Retinal pigment epithelial cell (primary cell): ENCODE data around the gene DAPK2.
A peak's percentile ranks its signal among the peaks of the same experiment; 100 is the strongest.

ENCODE experiments used
- DNase-seq: peaks from one replicate; pipeline ENCODE4 v3.0.0-alpha.2; 2010; ENCODE audit warnings: low read depth
- H3K4me3 ChIP-seq: 2 replicates; pipeline ENCODE4 v1.5.1; 2011; ENCODE audit warnings: mild to moderate bottlenecking, low read length, control low read depth, moderate library complexity
- CTCF ChIP-seq: conservative IDR thresholded peaks from 2 replicates; pipeline ENCODE4 v1.5.1; 2011; ENCODE audit warnings: low read depth, low read length, control low read depth, inconsistent platforms

Gene DAPK2

GRCh38 chr15:64046421-64047153 is at the start of gene DAPK2:
TSS of gene DAPK2 (minus strand) at chr15:64046485. CDS start at chr15:64040261, 6,224 bp downstream.
- peak; percentile 63 for TF ChIP-seq CTCF
- peak within 1 kb of the TSS; percentile 53 for H3K4me3 ChIP-seq
- DNase-seq, result no peak

GRCh38 chr15:64095431-64095794 is 49.1 kb upstream of the DAPK2 start:
- TF ChIP-seq CTCF, result no peak
- H3K4me3 ChIP-seq, result peak overlapping the region; percentile 93
- DNase-seq, result no peak

- peak within 1 kb of the TSS; percentile 93 for H3K4me3 ChIP-seq
- peak; percentile 94 for DNase-seq
- no peak for TF ChIP-seq CTCF
Measured at GRCh38 chr15:64093627-64094417, 47.5 kb upstream of the DAPK2 start, which contains the start of gene CIAO2A. TSS of gene CIAO2A (minus strand) at chr15:64093838. CDS start at chr15:64093768, 70 bp downstream.

- H3K4me3 ChIP-seq, result peak overlapping the region; percentile 93
- no peak for DNase-seq
- TF ChIP-seq CTCF, result peak; percentile 5
Measured at GRCh38 chr15:64092864-64093626, 46.8 kb upstream of the DAPK2 start.

- DNase-seq, result no peak
- no peak for TF ChIP-seq CTCF
- H3K4me3 ChIP-seq, result peak overlapping the region; percentile 93
Measured at GRCh38 chr15:64092075-64092820, 46.0 kb upstream of the DAPK2 start.

- no peak overlapping the region for H3K4me3 ChIP-seq
- DNase-seq, result no peak
- TF ChIP-seq CTCF, result no peak
Measured at GRCh38 chr15:64090527-64090926, 44.2 kb upstream of the DAPK2 start.
